ENCODE measurements around the gene MYO19. TPM values are rescaled to one million over a fixed set of nuclear protein-coding genes. Genes with fewer than 3 reads are reported as not detected.
"Not testable (repeated sequence)": the region's sequence is repeated elsewhere in the genome, so short reads cannot be mapped to it uniquely, and the experiment has no call there.

Gene MYO19
- polyA plus RNA-seq, 1 donor: 36.4 TPM

GRCh38 chr17:36498155-36498554 is 36.5 kb downstream of the MYO19 start:
- DNase-seq: no peak

- no peak for DNase-seq
Measured at GRCh38 chr17:36496018-36496789, 38.5 kb downstream of the MYO19 start.

GRCh38 chr17:36495076-36495578 is 39.5 kb downstream of the MYO19 start:
- DNase-seq: no peak

- DNase-seq: no peak
Measured at GRCh38 chr17:36494674-36495073, 40.0 kb downstream of the MYO19 start.

- DNase-seq: no peak
Measured at GRCh38 chr17:36493956-36494355, 40.7 kb downstream of the MYO19 start.

GRCh38 chr17:36486204-36487194 is 48.2 kb downstream of the MYO19 start, which contains the start of gene ZNHIT3:
TSS of gene ZNHIT3 (plus strand) at chr17:36486681. CDS start at chr17:36486700, 19 bp downstream.
- peak; percentile 95 for DNase-seq

GRCh38 chr17:36485805-36486203 is 48.9 kb downstream of the MYO19 start:
- no peak for DNase-seq

- DNase-seq: no peak
Measured at GRCh38 chr17:36485027-36485426, 49.6 kb downstream of the MYO19 start.

- not testable (repeated sequence) for DNase-seq
Measured at GRCh38 chr17:36484021-36484420, 50.6 kb downstream of the MYO19 start.

- DNase-seq: peak; percentile 87
Measured at GRCh38 chr17:36482611-36483504, 51.8 kb downstream of the MYO19 start.

GRCh38 chr17:36481829-36482228 is 52.8 kb downstream of the MYO19 start:
- no peak for DNase-seq

- DNase-seq: no peak
Measured at GRCh38 chr17:36475346-36475970, 59.2 kb downstream of the MYO19 start.

- DNase-seq: no peak
Measured at GRCh38 chr17:36474571-36474970, 60.1 kb downstream of the MYO19 start.

- DNase-seq: no peak
Measured at GRCh38 chr17:36470499-36470898, 64.2 kb downstream of the MYO19 start.

GRCh38 chr17:36469733-36470132 is 64.9 kb downstream of the MYO19 start:
- no peak for DNase-seq

GRCh38 chr17:36468903-36469635 is 65.6 kb downstream of the MYO19 start:
- DNase-seq: no peak

GRCh38 chr17:36464765-36465088 is 69.9 kb downstream of the MYO19 start:
- DNase-seq: no peak

- DNase-seq: peak; percentile 68
Measured at GRCh38 chr17:36463916-36464764, 70.5 kb downstream of the MYO19 start.

- DNase-seq: no peak
Measured at GRCh38 chr17:36461330-36462110, 73.1 kb downstream of the MYO19 start.
